GM23338 (cell line): ENCODE data around the gene MRPL22. TPM values are rescaled to one million over a fixed set of nuclear protein-coding genes. Genes with fewer than 3 reads are reported as not detected.
A peak's percentile ranks its signal among the peaks of the same experiment; 100 is the strongest.

Experiments used
- ATAC-seq: fragments of 200-7000 bp; cut with Tn5 transposase; 3 replicates; pipeline ENCODE4 v1.9.1; 2020
- DNase-seq: peaks from one replicate; pipeline ENCODE4 v3.0.0-alpha.2; 2015; ENCODE audit warnings: low spot score
- H2AFZ ChIP-seq: fragments of 200-600 bp; sonication (generic); 2 replicates; pipeline ENCODE4 v1.8.0; 2016; ENCODE audit warnings: antibody characterized with exemption, mild to moderate bottlenecking, moderate library complexity
- H3F3A ChIP-seq: fragments of 200-600 bp; sonication (generic); replicated peaks from 2 replicates; pipeline ENCODE4 v1.8.0; 2017; ENCODE audit warnings: antibody characterized with exemption, mixed run types, low read depth
- H3K27ac ChIP-seq: fragments of 200-600 bp; sonication (generic); 2 replicates; pipeline ENCODE4 v1.6.1; 2016; ENCODE audit warnings: low read depth
- H3K27me3 ChIP-seq: fragments of 200-600 bp; sonication (generic); 2 replicates; pipeline ENCODE4 v1.8.0; 2016; ENCODE audit warnings: mild to moderate bottlenecking, mixed run types, moderate library complexity; ENCODE audit not compliant: insufficient read depth
- H3K36me3 ChIP-seq: fragments of 200-600 bp; sonication (generic); 2 replicates; pipeline ENCODE4 v1.8.0; 2016; ENCODE audit warnings: mild to moderate bottlenecking; ENCODE audit not compliant: insufficient read depth
- H3K4me1 ChIP-seq: fragments of 200-600 bp; sonication (generic); 2 replicates; pipeline ENCODE4 v1.8.0; 2016; ENCODE audit warnings: mild to moderate bottlenecking, moderate library complexity; ENCODE audit not compliant: insufficient read depth
- H3K4me2 ChIP-seq: fragments of 200-600 bp; sonication (generic); 2 replicates; pipeline ENCODE4 v1.7.1; 2017; ENCODE audit warnings: mixed run types
- H3K4me3 ChIP-seq: fragments of 200-600 bp; sonication (generic); 2 replicates; pipeline ENCODE4 v1.6.1; 2016; ENCODE audit warnings: mixed run types
- H3K79me2 ChIP-seq: fragments of 200-600 bp; sonication (generic); replicated peaks from 2 replicates; pipeline ENCODE4 v1.8.0; 2017; ENCODE audit warnings: mild to moderate bottlenecking; ENCODE audit not compliant: insufficient read depth
- H3K9me2 ChIP-seq: fragments of 200-600 bp; sonication (generic); 2 replicates; pipeline ENCODE4 v1.8.0; 2017; ENCODE audit not compliant: insufficient read depth
- H4K20me1 ChIP-seq: fragments of 200-600 bp; sonication (generic); replicated peaks from 2 replicates; pipeline ENCODE4 v1.8.0; 2017; ENCODE audit warnings: mild to moderate bottlenecking; ENCODE audit not compliant: insufficient read depth
- H3K27ac Mint-ChIP-seq: 2 replicates; pipeline ENCODE4 v1.8.0; 2020; ENCODE audit warnings: inconsistent platforms, mild to moderate bottlenecking, moderate library complexity, mixed read lengths
- H3K27me3 Mint-ChIP-seq: 3 replicates; pipeline ENCODE4 v1.8.0; 2022; ENCODE audit warnings: low read depth, mild to moderate bottlenecking, moderate library complexity, mixed read lengths, inconsistent platforms; ENCODE audit not compliant: insufficient read depth, poor library complexity
- H3K36me3 Mint-ChIP-seq: 3 replicates; pipeline ENCODE4 v1.8.0; 2021; ENCODE audit warnings: low read depth, mild to moderate bottlenecking, inconsistent platforms, moderate library complexity, mixed read lengths
- H3K4me1 Mint-ChIP-seq: 3 replicates; pipeline ENCODE4 v1.8.0; 2020; ENCODE audit warnings: mild to moderate bottlenecking, inconsistent platforms, mixed read lengths
- H3K4me3 Mint-ChIP-seq: 3 replicates; pipeline ENCODE4 v1.8.0; 2021; ENCODE audit warnings: moderate library complexity, mild to moderate bottlenecking, inconsistent platforms, mixed read lengths
- H3K9me3 Mint-ChIP-seq: 3 replicates; pipeline ENCODE4 v1.8.0; 2020; ENCODE audit warnings: moderate library complexity, mild to moderate bottlenecking, inconsistent platforms, mixed read lengths
- EZH2 ChIP-seq: fragments of 200-600 bp; sonication (generic); IDR thresholded peaks from one replicate; pipeline ENCODE4 v1.8.0; 2017; ENCODE audit warnings: antibody characterized with exemption, mild to moderate bottlenecking, low read depth; ENCODE audit not compliant: unreplicated experiment
- EZH2phosphoT487 ChIP-seq: fragments of 200-600 bp; sonication (generic); IDR thresholded peaks from one replicate; pipeline ENCODE4 v1.8.1; 2018; ENCODE audit warnings: antibody characterized with exemption; ENCODE audit not compliant: unreplicated experiment
- JUNB ChIP-seq: IDR thresholded peaks from one replicate; pipeline ENCODE4 v1.6.1; 2016; ENCODE audit warnings: antibody characterized with exemption; ENCODE audit not compliant: unreplicated experiment
- NANOG ChIP-seq: IDR thresholded peaks from 2 replicates; pipeline ENCODE4 v1.6.1; 2016; ENCODE audit warnings: antibody characterized with exemption, borderline replicate concordance
- POLR2AphosphoS5 ChIP-seq: IDR thresholded peaks from 2 replicates; pipeline ENCODE4 v1.6.1; 2016; ENCODE audit warnings: antibody characterized with exemption, low read depth
- REST ChIP-seq: IDR thresholded peaks from one replicate; pipeline ENCODE4 v1.6.1; 2018; ENCODE audit warnings: antibody characterized with exemption; ENCODE audit not compliant: unreplicated experiment
- ZNF114 ChIP-seq: fragments of 250-450 bp; sonication (Bioruptor Pico); IDR thresholded peaks from 2 replicates; pipeline ENCODE4 v1.5.0; 2020; ENCODE audit warnings: mild to moderate bottlenecking, moderate library complexity
- ZNF331 ChIP-seq: fragments of 250-450 bp; sonication (Bioruptor Pico); IDR thresholded peaks from 2 replicates; pipeline ENCODE4 v1.5.0; 2020; ENCODE audit warnings: low read depth, mild to moderate bottlenecking, moderate library complexity
- polyA plus RNA-seq: library from polyadenylated mRNA; unstranded; fragments of >200 nt; fragmentation: Nextera tagmentation; extraction: Ambion mirVana; gene quantifications from 2 replicates; pipeline ENCODE4 v1.2.1, GENCODE V29; 2016
- total RNA-seq: library from RNA; depleted of rRNA; stranded (reverse); fragments of >200 nt; shearing (Covaris generic); gene quantifications from 2 replicates; pipeline ENCODE4 v1.2.3, GENCODE V29; 2014
- TF ChIP-seq, protein P1 (sequence below): IDR thresholded peaks from 2 replicates; pipeline ENCODE4 v1.6.1; 2016; ENCODE audit warnings: antibody characterized with exemption

MRPL22 gene
- total and polyA plus RNA-seq, 2 experiments from 2014 or later, result 32.1 to 256 TPM

GRCh38 chr5:154934881-154935280 is 6.0 kb upstream of the MRPL22 start:
- TF ChIP-seq, protein P1, sequence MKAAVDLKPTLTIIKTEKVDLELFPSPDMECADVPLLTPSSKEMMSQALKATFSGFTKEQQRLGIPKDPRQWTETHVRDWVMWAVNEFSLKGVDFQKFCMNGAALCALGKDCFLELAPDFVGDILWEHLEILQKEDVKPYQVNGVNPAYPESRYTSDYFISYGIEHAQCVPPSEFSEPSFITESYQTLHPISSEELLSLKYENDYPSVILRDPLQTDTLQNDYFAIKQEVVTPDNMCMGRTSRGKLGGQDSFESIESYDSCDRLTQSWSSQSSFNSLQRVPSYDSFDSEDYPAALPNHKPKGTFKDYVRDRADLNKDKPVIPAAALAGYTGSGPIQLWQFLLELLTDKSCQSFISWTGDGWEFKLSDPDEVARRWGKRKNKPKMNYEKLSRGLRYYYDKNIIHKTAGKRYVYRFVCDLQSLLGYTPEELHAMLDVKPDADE, result no peak
- TF ChIP-seq EZH2phosphoT487 (no peak), REST (no peak), POLR2AphosphoS5 (no peak)
- Histone ChIP-seq H3K27ac (no peak overlapping the region), H4K20me1 (peaks cover 2% of the 10 kb centered on the region), H3K4me2 (no peak overlapping the region), H3F3A (0 out of 2 replicates have a peak, but pooled peaks cover 3% of the 10 kb centered on the region), H3K4me3 (no peak overlapping the region), H3K36me3 (peaks cover 29% of the 10 kb centered on the region), H3K27me3 (no peaks in the 10 kb centered on the region), H3K79me2 (peaks cover 53% of the 10 kb centered on the region), H3K4me1 (peaks cover 11% of the 10 kb centered on the region), H3K9me2 (no peaks in the 10 kb centered on the region), H2AFZ (no peak overlapping the region)
- DNase-seq, result no peak
- Mint-ChIP-seq H3K4me1 (peaks cover 9% of the 10 kb centered on the region), H3K4me3 (no peak overlapping the region), H3K36me3 (peaks cover 34% of the 10 kb centered on the region), H3K9me3 (no peaks in the 10 kb centered on the region), H3K27me3 (no peaks in the 10 kb centered on the region), H3K27ac (no peak overlapping the region)
- no peak for ATAC-seq

DNA sequence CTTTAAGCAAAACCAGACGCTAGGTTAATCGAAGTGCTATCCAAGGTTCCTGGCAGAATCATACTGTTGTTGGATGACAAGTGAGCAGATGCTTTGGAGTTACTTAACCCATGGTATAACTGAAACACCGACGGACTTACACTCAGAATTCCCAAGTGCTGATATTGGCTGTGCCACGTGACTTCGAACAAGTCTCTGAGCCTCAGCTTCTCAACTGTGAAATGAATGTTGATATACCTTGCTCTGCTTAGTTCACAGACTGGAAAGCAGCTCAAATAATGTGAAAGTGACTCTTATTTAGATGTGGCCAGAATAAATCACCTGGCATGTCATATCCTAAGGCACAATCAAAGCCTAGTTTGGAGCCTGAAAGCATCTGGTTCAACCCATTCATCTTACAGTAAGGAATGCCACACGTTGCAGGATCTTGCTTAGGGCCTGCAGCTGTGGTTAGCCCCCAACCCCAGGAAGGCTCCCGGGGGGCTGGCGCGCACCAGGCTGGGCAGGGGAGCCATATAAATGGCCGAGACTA is 3.6 kb upstream of the MRPL22 start:
- Histone ChIP-seq H3K27me3 (no peaks in the 10 kb centered on the region), H2AFZ (peak overlapping the region; percentile 98), H3F3A (no peaks in the 10 kb centered on the region), H4K20me1 (peaks cover 2% of the 10 kb centered on the region; the same call in 1 of the 2 replicates), H3K27ac (0 out of 2 replicates have a peak overlapping the region, but pooled peaks have one; percentile 46), H3K79me2 (peaks cover 62% of the 10 kb centered on the region), H3K36me3 (peaks cover 7% of the 10 kb centered on the region; the same call in 1 of the 2 replicates), H3K4me3 (peak overlapping the region; percentile 97), H3K4me1 (peaks cover 14% of the 10 kb centered on the region), H3K9me2 (no peaks in the 10 kb centered on the region), H3K4me2 (peak overlapping the region; percentile 92)
- Mint-ChIP-seq H3K36me3 (peaks cover 19% of the 10 kb centered on the region), H3K27ac (no peak overlapping the region), H3K9me3 (no peaks in the 10 kb centered on the region), H3K4me3 (peak overlapping the region; percentile 91), H3K4me1 (peaks cover 9% of the 10 kb centered on the region), H3K27me3 (peaks cover 6% of the 10 kb centered on the region)
- no peak for ATAC-seq
- peak; percentile 60 for DNase-seq
- no peak for TF ChIP-seq ZNF114 (CRISPR knock-in tag)
- no peak for TF ChIP-seq REST
- no peak for TF ChIP-seq NANOG
- TF ChIP-seq EZH2, result no peak
- no peak for TF ChIP-seq JUNB
- TF ChIP-seq, protein P1, result no peak
- TF ChIP-seq POLR2AphosphoS5, result no peak
- no peak for TF ChIP-seq EZH2phosphoT487
- no peak for TF ChIP-seq ZNF331 (CRISPR knock-in tag)
